Choroid plexus epithelial cell (primary cell): ENCODE measurements around the gene MINK1.
"Not testable (repeated sequence)": the region's sequence is repeated elsewhere in the genome, so short reads cannot be mapped to it uniquely, and the experiment has no call there.

Source experiments
- DNase-seq: peaks from one replicate; pipeline ENCODE4 v3.0.0-alpha.2; 2010; ENCODE audit warnings: low read depth
- H3K4me3 ChIP-seq: 2 replicates; pipeline ENCODE4 v1.5.1; 2011; ENCODE audit warnings: low read depth, mild to moderate bottlenecking, control low read depth, low read length, moderate library complexity
- CTCF ChIP-seq: conservative IDR thresholded peaks from 2 replicates; pipeline ENCODE4 v1.5.1; 2011; ENCODE audit warnings: low read depth, mild to moderate bottlenecking, control low read depth, inconsistent platforms, low read length, moderate library complexity

The MINK1 gene

DNA sequence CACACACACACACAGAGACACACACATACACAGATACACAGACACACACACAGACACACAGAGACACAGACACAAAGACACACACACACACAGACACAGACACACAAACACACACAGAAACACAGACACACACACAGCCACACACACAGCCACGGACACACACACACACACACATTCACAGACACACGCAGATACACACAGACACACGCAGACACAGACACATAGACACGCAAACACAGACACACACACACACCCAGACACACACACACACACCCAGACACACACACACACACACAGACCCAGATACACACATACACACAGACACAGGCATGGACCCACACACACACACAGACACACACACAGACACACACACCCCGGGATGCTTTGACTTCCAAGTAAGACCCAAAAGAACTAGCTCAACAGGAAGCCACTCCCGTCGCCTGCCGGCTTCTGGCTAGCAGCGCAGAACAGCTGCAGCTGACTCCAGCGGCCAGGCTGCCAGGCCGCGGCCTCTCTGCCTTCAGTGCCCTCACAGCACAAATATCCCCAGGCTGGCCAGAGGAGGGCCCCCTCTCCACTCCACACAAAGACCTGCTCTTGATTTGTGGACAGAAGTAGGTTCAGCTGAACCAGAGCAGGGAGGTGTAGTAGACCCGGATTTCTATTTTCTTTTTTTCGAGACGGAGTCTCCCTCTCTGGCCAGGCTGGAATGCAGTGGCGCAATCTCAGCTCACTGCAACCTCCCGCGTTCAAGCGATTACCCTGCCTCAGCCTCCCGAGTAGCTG, 75.8 kb downstream of the MINK1 start:
- no peak overlapping the region for H3K4me3 ChIP-seq
- DNase-seq = peak; percentile 98
- peak; percentile 86 for TF ChIP-seq CTCF

- TF ChIP-seq CTCF = no peak
- no peak overlapping the region for H3K4me3 ChIP-seq
- peak; percentile 27 for DNase-seq
Measured at GRCh38 chr17:4913994-4914393, 80.9 kb downstream of the MINK1 start.

GRCh38 chr17:4914551-4914950, 81.4 kb downstream of the MINK1 start:
- H3K4me3 ChIP-seq, DNase-seq: not testable (repeated sequence)

DNA sequence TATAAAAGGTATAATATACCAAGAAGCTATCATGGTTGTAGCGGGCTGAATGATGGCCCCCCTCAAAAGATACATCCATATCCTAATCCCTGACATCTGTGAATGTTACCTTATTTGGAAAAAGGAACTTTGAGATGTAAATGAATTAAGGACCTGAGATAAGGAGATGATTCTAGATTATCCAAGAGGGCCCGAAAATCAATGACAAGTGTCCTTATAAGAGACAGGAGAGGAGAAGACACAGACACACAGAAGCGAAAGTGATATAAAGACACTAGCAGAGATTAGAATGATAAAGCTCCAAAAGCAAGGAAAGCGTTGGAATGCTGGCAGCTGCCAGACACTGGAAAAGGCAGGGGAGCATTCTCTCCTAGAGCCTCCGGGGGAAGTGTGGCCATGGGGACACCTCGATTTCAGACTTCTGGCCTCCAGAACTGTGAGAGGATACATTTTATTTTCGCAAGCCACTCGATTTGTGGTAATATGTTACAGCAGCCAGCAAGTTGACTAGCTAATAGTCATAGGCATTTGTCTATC, 86.4 kb downstream of the MINK1 start:
- DNase-seq = no peak
- TF ChIP-seq CTCF = no peak
- no peak overlapping the region for H3K4me3 ChIP-seq

DNA sequence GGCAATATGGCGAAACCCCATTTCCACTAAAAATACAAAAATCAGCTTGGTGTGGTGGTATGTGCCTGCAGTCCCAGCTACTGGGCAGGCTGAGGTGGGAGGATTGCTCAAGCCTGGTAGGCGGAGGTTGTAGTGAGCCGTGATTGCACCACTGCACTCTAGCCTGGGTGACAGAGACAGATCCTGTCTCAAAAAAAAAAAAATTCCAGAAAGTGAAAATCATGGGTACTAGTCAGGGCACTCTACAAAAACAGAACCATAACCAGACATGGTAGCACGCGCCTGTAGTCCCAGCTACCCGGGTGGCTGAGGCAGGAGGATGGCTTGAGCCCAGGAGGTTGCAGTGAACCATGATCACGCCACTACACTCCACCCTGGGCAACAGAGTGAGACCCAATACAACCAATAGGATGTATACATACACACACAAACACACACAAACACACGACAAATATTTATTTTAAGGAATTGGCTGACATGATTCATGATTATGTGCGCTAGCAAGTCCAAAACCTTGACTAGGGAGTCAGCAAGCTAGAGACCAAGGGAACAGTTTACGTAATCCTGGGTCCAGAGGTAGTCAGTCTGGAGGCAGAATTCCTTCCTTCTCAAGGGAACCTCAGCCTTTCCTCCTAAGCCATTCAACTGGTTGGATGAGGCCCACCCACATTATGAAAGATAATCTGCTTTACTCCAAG, 87.4 kb downstream of the MINK1 start:
- TF ChIP-seq CTCF = no peak
- H3K4me3 ChIP-seq = no peak overlapping the region
- peak; percentile 52 for DNase-seq

DNA sequence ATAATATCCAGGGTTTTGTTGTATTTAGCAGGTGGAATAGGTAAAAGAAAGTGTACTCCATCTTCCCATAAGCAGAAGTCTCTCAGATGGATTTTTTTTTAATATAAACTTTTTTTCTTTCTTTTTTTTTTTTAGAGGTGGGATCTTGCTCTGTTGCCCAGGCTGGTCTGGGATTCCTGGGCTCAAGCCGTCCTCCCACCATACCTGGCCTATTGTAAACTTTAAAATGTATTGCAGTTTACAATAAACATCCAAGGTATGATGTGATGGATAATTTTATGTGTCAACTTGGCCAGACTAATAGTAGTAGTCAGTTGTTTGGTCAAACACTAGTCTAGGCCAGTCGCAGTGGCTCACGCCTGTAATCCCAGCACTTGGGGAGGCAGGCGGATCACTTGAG, 88.2 kb downstream of the MINK1 start:
- TF ChIP-seq CTCF = no peak
- no peak for DNase-seq
- H3K4me3 ChIP-seq = no peak overlapping the region

DNA sequence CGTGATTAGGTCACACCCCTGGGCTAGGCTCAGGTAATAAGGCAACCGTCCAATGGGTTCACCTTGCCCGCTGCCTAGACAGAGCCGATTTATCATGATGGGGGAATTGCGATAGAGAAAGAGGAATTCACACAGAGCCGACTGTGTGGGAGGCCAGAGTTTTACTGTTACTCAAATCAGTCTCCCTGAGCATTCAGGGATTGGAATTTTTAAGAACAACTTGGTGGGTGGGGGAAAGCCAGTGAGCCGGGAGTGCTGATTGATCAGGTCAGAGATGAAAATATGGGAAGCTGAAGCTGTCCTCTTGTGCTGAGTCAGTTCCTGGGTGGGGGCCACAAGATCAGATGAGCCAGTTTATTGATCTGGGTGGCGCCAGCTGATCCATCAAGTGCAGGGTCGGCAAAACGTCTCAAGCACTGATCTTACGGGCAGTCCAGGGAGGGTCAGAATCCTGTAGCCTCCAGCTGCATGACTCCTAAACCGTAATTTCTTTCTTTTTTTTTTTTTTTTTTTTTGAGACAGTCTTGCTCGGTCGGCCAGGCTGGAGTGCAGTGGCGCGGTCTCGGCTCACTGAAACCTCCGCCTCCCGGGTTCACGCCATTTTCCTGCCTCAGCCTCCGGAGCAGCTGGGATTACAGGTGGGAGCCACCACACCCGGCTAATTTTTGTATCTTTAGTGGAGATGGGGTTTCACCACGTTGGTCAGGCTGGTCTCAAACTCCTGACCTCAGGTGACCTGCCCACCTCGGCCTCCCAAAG, 93.6 kb downstream of the MINK1 start:
- H3K4me3 ChIP-seq, DNase-seq: not testable (repeated sequence)
